Adrenal gland (tissue), 12 donors: ENCODE measurements around the gene TMSB10. TPM values are rescaled to one million over a fixed set of nuclear protein-coding genes. Genes with fewer than 3 reads are reported as not detected.
"Not testable (repeated sequence)": the region's sequence is repeated elsewhere in the genome, so short reads cannot be mapped to it uniquely, and the experiment has no call there.

Source experiments
- DNase-seq, 7 donors: peaks; one replicate each; pipeline ENCODE4 v3.0.0-alpha.2; 2019 to 2020
- H3K27ac ChIP-seq, 5 donors: fragments of 200-600 bp; sonication (generic) in 4 of 5; 1 replicate in 3 of 5; 2 replicates in 2 of 5; pipeline versions ENCODE4 v1.5.1 to v1.8.0; 2016 to 2020; ENCODE audit warnings: mild to moderate bottlenecking in 1 of 5
- H3K27me3 ChIP-seq: fragments of 200-600 bp; 2 replicates; pipeline ENCODE4 v1.8.0; 2021
- H3K36me3 ChIP-seq, 2 donors: fragments of 200-600 bp; replicated peaks in 1 of 2; 1 replicate in 1 of 2; 2 replicates in 1 of 2; pipeline versions ENCODE4 v1.5.1 to v1.8.0; 2018 to 2022
- H3K4me1 ChIP-seq, 2 donors: fragments of 200-600 bp; replicated peaks in 1 of 2; 1 replicate in 1 of 2; 2 replicates in 1 of 2; pipeline versions ENCODE4 v1.5.1 to v1.8.0; 2018 to 2021
- H3K4me3 ChIP-seq, 4 donors: fragments of 200-600 bp; sonication (generic) in 3 of 4; one replicate each; pipeline ENCODE4 v1.5.1; 2016 to 2018
- H3K9me3 ChIP-seq, 3 donors: fragments of 200-600 bp; sonication (generic) in 1 of 3; replicated peaks in 1 of 3; 1 replicate in 2 of 3; 2 replicates in 1 of 3; pipeline versions ENCODE4 v1.5.1 to v1.8.0; 2016 to 2021
- CTCF ChIP-seq, 6 experiments: fragments of 450-650 bp in 4 of 6; fragments of 200-600 bp in 2 of 6; sonication (generic) in 1 of 6; IDR thresholded peaks; 1 replicate in 5 of 6; 2 replicates in 1 of 6; pipeline versions ENCODE4 v1.5.1 to v1.8.0; 2016 to 2021; ENCODE audit warnings: antibody characterized with exemption in 6 of 6, mild to moderate bottlenecking in 2 of 6, moderate library complexity in 1 of 6
- POLR2A ChIP-seq, 2 donors: fragments of 450-650 bp; IDR thresholded peaks; one replicate each; pipeline ENCODE4 v1.6.1; 2017; ENCODE audit warnings: antibody characterized with exemption in 2 of 2, mild to moderate bottlenecking in 2 of 2, moderate library complexity in 1 of 2
- WGBS, 4 donors: extraction: QIAGEN DNeasy Blood & Tissue Kit in 2 of 4; methylation state at CpG; one replicate each; pipeline versions ENCODE4 v1.1.5 to v1.1.7; 2013 to 2017; 5-methylcytosine and 5-hydroxymethylcytosine counted together
- intact Hi-C, 2 donors: fragments of 100-400 bp; cut with DNase I; formaldehyde crosslinking; loops; one replicate each; pipeline versions ENCODE4 v1.14.1 to v1.15.0; 2022 to 2023
- polyA plus RNA-seq, 3 donors: library from polyadenylated mRNA; stranded (reverse); fragments of 200-250 nt in 2 of 3; fragments of 350-450 nt in 1 of 3; fragmentation: Illumina TruSeq in 1 of 3; extraction: RNeasy Lipid Tissue Mini Kit (QIAGEN cat#74804) in 1 of 3; gene quantifications; one replicate each; pipeline ENCODE4 v1.2.3, GENCODE V29; 2013 to 2014
- total RNA-seq, 9 donors: library from RNA; depleted of rRNA in 4 of 9; stranded (reverse); fragments of >200 nt in 4 of 9; fragments of 120-200 nt in 1 of 9; fragmentation: NEBNext Ultra II Directional in 1 of 9; extraction: Animal tissue kit (Norgen Biotek cat#: 25700) in 1 of 9; gene quantifications; one replicate each; pipeline versions ENCODE4 v1.1.0 to v1.2.4, GENCODE V29; 2013 to 2023
- donor health status: healthy with polysubstance abuse.
- donor health status: Bipolar disorder and iron deficiency.
- donor health status: DM: yes; HTN: yes; CAD: no.
- donor health status: DM: no; HTN: no; CAD: no.
- donor health status: DM: no; HTN: no; CAD: no.
- donor health status: DM: yes; HTN: yes; CAD: no.

TMSB10 gene
- total and polyA plus RNA-seq, 12 donors: 473 to 2,004 (median 1,367) TPM

- TF ChIP-seq CTCF (IDR thresholded peaks at IDR 0.05): no peak
- TF ChIP-seq POLR2A (IDR thresholded peaks at IDR 0.05): no peak
- intact Hi-C loops: no loop called here
- H3K9me3 ChIP-seq: no peaks in the 10 kb centered on the region
- no peak overlapping the region for H3K27ac ChIP-seq
- no peaks in the 10 kb centered on the region for H3K27me3 ChIP-seq
- WGBS, 4 donors: 95 to 100% (median 99%) methylated on average over 2 of the region's 2 CpGs
- H3K4me3 ChIP-seq: no peak overlapping the region
- DNase-seq: no peak
- H3K36me3 ChIP-seq: no peaks in the 10 kb centered on the region
- H3K4me1 ChIP-seq: no peaks in the 10 kb centered on the region
Observed at GRCh38 chr2:84942166-84942565, 36.7 kb downstream of the TMSB10 start.

GRCh38 chr2:84942964-84943421 is 37.5 kb downstream of the TMSB10 start:
- intact Hi-C loops: no loop called here
- H3K4me1 ChIP-seq: no peaks in the 10 kb centered on the region
- H3K4me3 ChIP-seq: no peak overlapping the region
- no peak for TF ChIP-seq POLR2A (IDR thresholded peaks at IDR 0.05)
- TF ChIP-seq CTCF (IDR thresholded peaks at IDR 0.05): no peak
- no peak overlapping the region for H3K27ac ChIP-seq
- 80 to 88% (median 82%) methylated on average over 4 of the region's 4 CpGs for WGBS, 4 donors
- H3K36me3 ChIP-seq: no peaks in the 10 kb centered on the region
- no peaks in the 10 kb centered on the region for H3K9me3 ChIP-seq
- H3K27me3 ChIP-seq: no peaks in the 10 kb centered on the region
- no peak for DNase-seq

- WGBS, 4 donors: 80 to 87% (median 85%) methylated on average over 6 to 7 of the region's 7 CpGs
- no peak for DNase-seq
- Histone ChIP-seq H3K4me3 (no peak overlapping the region), H3K27me3 (no peaks in the 10 kb centered on the region), H3K36me3 (no peaks in the 10 kb centered on the region), H3K27ac (no peak overlapping the region), H3K9me3 (no peaks in the 10 kb centered on the region), H3K4me1 (no peaks in the 10 kb centered on the region)
- intact Hi-C loops: no loop called here
- no peak for TF ChIP-seq CTCF (IDR thresholded peaks at IDR 0.05)
- TF ChIP-seq POLR2A (IDR thresholded peaks at IDR 0.05): no peak
Observed at GRCh38 chr2:84944295-84944909, 38.9 kb downstream of the TMSB10 start.

GRCh38 chr2:84945838-84946203 is 40.4 kb downstream of the TMSB10 start:
- intact Hi-C loops, H3K9me3 ChIP-seq, H3K4me1 ChIP-seq, DNase-seq, H3K36me3 ChIP-seq, H3K4me3 ChIP-seq, H3K27ac ChIP-seq, H3K27me3 ChIP-seq: not testable (repeated sequence)
- 51 to 94% (median 64%) methylated on average over 2 to 3 of the region's 3 CpGs for WGBS, 4 donors
